HepG2 (cell line): Measurements from ENCODE around the gene C5orf15. TPM values are rescaled to one million over a fixed set of nuclear protein-coding genes. Genes with fewer than 3 reads are reported as not detected.
A peak's percentile ranks its signal among the peaks of the same experiment; 100 is the strongest.

Experiments used
- AKNA ChIP-seq: sonication (generic); formaldehyde crosslinking; IDR thresholded peaks from 2 replicates; pipeline ENCODE4 v1.4.0; 2020; ENCODE audit warnings: missing genetic modification reagents, borderline replicate concordance
- ATF5 ChIP-seq: sonication (generic); formaldehyde crosslinking; IDR thresholded peaks from 2 replicates; pipeline ENCODE4 v1.4.0; 2020; ENCODE audit warnings: mild to moderate bottlenecking, low read depth, missing genetic modification reagents
- BCL3 ChIP-seq: sonication (generic); formaldehyde crosslinking; IDR thresholded peaks from 2 replicates; pipeline ENCODE4 v1.5.1; 2020; ENCODE audit warnings: mild to moderate bottlenecking, missing genetic modification reagents, moderate library complexity
- CSRNP2 ChIP-seq: sonication (generic); formaldehyde crosslinking; conservative IDR thresholded peaks from 2 replicates; pipeline ENCODE4 v1.8.0; 2022; ENCODE audit warnings: low read depth, missing genetic modification reagents
- FIP1L1 ChIP-seq: fragments of 200-400 bp; formaldehyde crosslinking; IDR thresholded peaks from 2 replicates; pipeline ENCODE4 v1.6.1; 2018; ENCODE audit warnings: low read depth, mild to moderate bottlenecking, low read length, moderate library complexity, borderline replicate concordance; ENCODE audit not compliant: insufficient read depth
- IRF9 ChIP-seq: sonication (generic); formaldehyde crosslinking; IDR thresholded peaks from 2 replicates; pipeline ENCODE4 v1.8.0; 2022; ENCODE audit warnings: missing genetic modification reagents, mild to moderate bottlenecking, borderline replicate concordance
- REST ChIP-seq, 2 experiments: IDR thresholded peaks; 2 replicates each; pipeline ENCODE4 v1.6.1; 2011 to 2012; ENCODE audit warnings: low read length in 2 of 2, borderline replicate concordance in 1 of 2, low read depth in 1 of 2, mild to moderate bottlenecking in 1 of 2, moderate library complexity in 1 of 2
- SP5 ChIP-seq: IDR thresholded peaks from 2 replicates; pipeline ENCODE4 v1.6.1; 2016; ENCODE audit warnings: low read depth, borderline replicate concordance
- XBP1 ChIP-seq: sonication (generic); formaldehyde crosslinking; IDR thresholded peaks from 2 replicates; pipeline ENCODE4 v1.5.0; 2020; ENCODE audit warnings: missing genetic modification reagents
- ZSCAN31 ChIP-seq: sonication (generic); formaldehyde crosslinking; IDR thresholded peaks from 2 replicates; pipeline ENCODE4 v1.5.0; 2020; ENCODE audit warnings: low read depth, mild to moderate bottlenecking, missing genetic modification reagents
- ZSCAN5A ChIP-seq: sonication (generic); formaldehyde crosslinking; IDR thresholded peaks from 2 replicates; pipeline ENCODE4 v1.8.0; 2022; ENCODE audit warnings: mild to moderate bottlenecking, missing genetic modification reagents, borderline replicate concordance
- polyA plus RNA-seq, 8 experiments: library from polyadenylated mRNA; depleted of rRNA in 3 of 8; stranded (reverse) in 7 of 8; unstranded in 1 of 8; fragments of >200 nt; fragmentation: Illumina TruSeq in 4 of 8; extraction: Trizol in 4 of 8; gene quantifications; 2 replicates each; pipeline versions ENCODE4 v1.2.1 to v1.2.3, GENCODE V29; 2011 to 2016; ENCODE audit warnings: low read depth in 4 of 8, missing spikeins in 1 of 8, mixed read lengths in 1 of 8; ENCODE audit not compliant: insufficient read depth in 1 of 8
- total RNA-seq, 5 experiments: library from RNA; depleted of rRNA; stranded (reverse); fragments of >200 nt; fragmentation: Illumina TruSeq; extraction: Trizol; gene quantifications; 2 replicates each; pipeline ENCODE4 v1.2.3, GENCODE V29; 2016; ENCODE audit warnings: low read depth in 1 of 5

C5orf15 gene
- total and polyA plus RNA-seq, 2 of the 13 experiments (the other 11 are each of a cell fraction or from before 2014, with no cell fraction given) = 58.5 to 82.7 TPM

- TF ChIP-seq AKNA (CRISPR knock-in tag) (no peak), FIP1L1 (no peak), CSRNP2 (CRISPR knock-in tag) (no peak), SP5 (CRISPR knock-in tag) (no peak), ATF5 (CRISPR knock-in tag) (no peak), ZSCAN5A (peak; percentile 68; the same call in 1 of the 2 replicates), IRF9 (CRISPR knock-in tag) (no peak), BCL3 (no peak), ZSCAN31 (CRISPR knock-in tag) (no peak), REST (IDR thresholded peaks at IDR 0.05; ENCODE audit: borderline replicate concordance in 1 of 2, low read depth in 1 of 2, low read length in 2 of 2) (no peak), XBP1 (CRISPR knock-in tag) (no peak)
Observed at GRCh38 chr5:134000696-134001453, 32.5 kb upstream of the C5orf15 start (continued).
